Prostate gland (tissue), 2 donors: Measurements from ENCODE around the gene SLC49A3.

Experiments
- POLR2A ChIP-seq: fragments of 450-650 bp; IDR thresholded peaks from one replicate; pipeline ENCODE4 v1.6.1; 2016; ENCODE audit warnings: antibody characterized with exemption, mild to moderate bottlenecking
- TF ChIP-seq, protein P1 (sequence below), 4 experiments: fragments of 200-600 bp in 2 of 4; fragments of 450-650 bp in 2 of 4; sonication (generic) in 2 of 4; IDR thresholded peaks; 1 replicate in 3 of 4; 2 replicates in 1 of 4; pipeline ENCODE4 v1.5.1; 2016 to 2019; ENCODE audit warnings: antibody characterized with exemption in 4 of 4, mild to moderate bottlenecking in 2 of 4, moderate library complexity in 2 of 4

DNA sequence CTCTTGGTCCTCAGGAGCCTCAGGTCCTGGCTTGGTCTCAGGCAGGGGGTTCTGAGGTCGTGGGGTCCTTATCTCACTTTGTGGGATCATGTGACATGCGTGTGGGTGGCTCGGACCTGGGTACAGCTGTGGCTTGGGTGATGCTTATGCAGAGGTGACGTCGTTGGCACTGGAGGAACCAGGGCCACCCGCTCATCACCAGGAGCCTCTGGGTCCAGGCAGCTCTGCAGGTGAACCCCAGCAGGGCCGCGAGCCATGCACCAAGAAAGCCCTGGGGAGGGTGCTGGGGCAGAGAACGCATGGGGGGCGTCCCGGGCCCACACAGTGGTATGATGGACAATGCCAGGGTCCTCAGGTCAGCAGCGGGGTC lies 23.6 kb downstream of the SLC49A3 start:
- TF ChIP-seq, protein P1, sequence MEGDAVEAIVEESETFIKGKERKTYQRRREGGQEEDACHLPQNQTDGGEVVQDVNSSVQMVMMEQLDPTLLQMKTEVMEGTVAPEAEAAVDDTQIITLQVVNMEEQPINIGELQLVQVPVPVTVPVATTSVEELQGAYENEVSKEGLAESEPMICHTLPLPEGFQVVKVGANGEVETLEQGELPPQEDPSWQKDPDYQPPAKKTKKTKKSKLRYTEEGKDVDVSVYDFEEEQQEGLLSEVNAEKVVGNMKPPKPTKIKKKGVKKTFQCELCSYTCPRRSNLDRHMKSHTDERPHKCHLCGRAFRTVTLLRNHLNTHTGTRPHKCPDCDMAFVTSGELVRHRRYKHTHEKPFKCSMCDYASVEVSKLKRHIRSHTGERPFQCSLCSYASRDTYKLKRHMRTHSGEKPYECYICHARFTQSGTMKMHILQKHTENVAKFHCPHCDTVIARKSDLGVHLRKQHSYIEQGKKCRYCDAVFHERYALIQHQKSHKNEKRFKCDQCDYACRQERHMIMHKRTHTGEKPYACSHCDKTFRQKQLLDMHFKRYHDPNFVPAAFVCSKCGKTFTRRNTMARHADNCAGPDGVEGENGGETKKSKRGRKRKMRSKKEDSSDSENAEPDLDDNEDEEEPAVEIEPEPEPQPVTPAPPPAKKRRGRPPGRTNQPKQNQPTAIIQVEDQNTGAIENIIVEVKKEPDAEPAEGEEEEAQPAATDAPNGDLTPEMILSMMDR (IDR thresholded peaks at IDR 0.05) = no peak
- TF ChIP-seq POLR2A = no peak
